Spleen (tissue), 11 donors: ENCODE data around the gene FSTL4. TPM values are rescaled to one million over a fixed set of nuclear protein-coding genes. Genes with fewer than 3 reads are reported as not detected.

Experiments
- DNase-seq: peaks from one replicate; pipeline ENCODE4 v3.0.0-alpha.2; 2020
- H3K27ac ChIP-seq, 8 donors: fragments of 200-600 bp; sonication (generic) in 7 of 8; 1 replicate in 4 of 8; 2 replicates in 4 of 8; pipeline versions ENCODE4 v1.5.0 to v1.8.0; 2016 to 2021; ENCODE audit warnings: inconsistent platforms in 4 of 8, mild to moderate bottlenecking in 4 of 8, moderate library complexity in 1 of 8
- H3K27me3 ChIP-seq, 7 donors: fragments of 200-600 bp; sonication (generic) in 6 of 7; replicated peaks in 1 of 7; 1 replicate in 4 of 7; 2 replicates in 3 of 7; pipeline versions ENCODE4 v1.5.0 to v1.8.0; 2016 to 2021; ENCODE audit warnings: inconsistent platforms in 3 of 7, mild to moderate bottlenecking in 1 of 7
- H3K36me3 ChIP-seq, 6 donors: fragments of 200-600 bp; sonication (generic) in 5 of 6; 1 replicate in 4 of 6; 2 replicates in 2 of 6; pipeline versions ENCODE4 v1.5.0 to v1.8.0; 2016 to 2021; ENCODE audit warnings: inconsistent platforms in 2 of 6
- H3K4me1 ChIP-seq, 6 donors: fragments of 200-600 bp; sonication (generic) in 5 of 6; 1 replicate in 3 of 6; 2 replicates in 3 of 6; pipeline versions ENCODE4 v1.5.0 to v1.8.0; 2016 to 2021; ENCODE audit warnings: inconsistent platforms in 3 of 6
- H3K4me3 ChIP-seq, 8 donors: fragments of 200-600 bp; sonication (generic) in 7 of 8; 1 replicate in 4 of 8; 2 replicates in 4 of 8; pipeline versions ENCODE4 v1.5.0 to v1.8.0; 2016 to 2021; ENCODE audit warnings: inconsistent platforms in 4 of 8, mild to moderate bottlenecking in 4 of 8, moderate library complexity in 2 of 8
- H3K9me3 ChIP-seq, 8 donors: fragments of 200-600 bp; sonication (generic) in 7 of 8; 1 replicate in 4 of 8; 2 replicates in 4 of 8; pipeline versions ENCODE4 v1.5.0 to v1.8.0; 2016 to 2021; ENCODE audit warnings: inconsistent platforms in 4 of 8
- CTCF ChIP-seq, 11 experiments: fragments of 200-600 bp in 7 of 11; fragments of 450-650 bp in 4 of 11; sonication (generic) in 4 of 11; IDR thresholded peaks in 8 of 11; conservative IDR thresholded peaks in 3 of 11; 1 replicate in 7 of 11; 2 replicates in 4 of 11; pipeline versions ENCODE4 v1.4.0 to v1.8.0; 2016 to 2021; ENCODE audit warnings: antibody characterized with exemption in 11 of 11, inconsistent platforms in 4 of 11, mild to moderate bottlenecking in 1 of 11
- POLR2A ChIP-seq, 3 donors: fragments of 450-650 bp; IDR thresholded peaks; one replicate each; pipeline ENCODE4 v1.5.1; 2017; ENCODE audit warnings: antibody characterized with exemption in 3 of 3, mild to moderate bottlenecking in 1 of 3
- POLR2AphosphoS5 ChIP-seq, 3 donors: sonication (generic); formaldehyde crosslinking; IDR thresholded peaks; one replicate each; pipeline ENCODE4 v1.5.1; 2017; ENCODE audit warnings: antibody characterized with exemption in 3 of 3
- WGBS, 5 donors: extraction: QIAGEN DNeasy Blood & Tissue Kit in 3 of 5; methylation state at CpG; one replicate each; pipeline versions ENCODE4 v1.1.5 to v1.1.7; 2013 to 2018; 5-methylcytosine and 5-hydroxymethylcytosine counted together
- intact Hi-C: fragments of 100-400 bp; cut with DNase I; formaldehyde crosslinking; loops from one replicate; pipeline ENCODE4 v1.15.0; 2023; ENCODE audit warnings: low total_unique reads
- polyA plus RNA-seq, 3 donors: library from polyadenylated mRNA; stranded (reverse); fragments of 200-250 nt; gene quantifications; one replicate each; pipeline ENCODE4 v1.2.1, GENCODE V29; 2013
- total RNA-seq, 7 donors: library from RNA; depleted of rRNA in 3 of 7; stranded (reverse); fragments of >200 nt in 3 of 7; fragmentation: NEBNext Ultra II Directional in 4 of 7; extraction: Animal tissue kit (Norgen Biotek cat#: 25700) in 4 of 7; gene quantifications; one replicate each; pipeline versions ENCODE4 v1.1.0 to v1.2.1, GENCODE V29; 2016 to 2021
- donor health status: healthy with polysubstance abuse.
- donor health status: DM: no; HTN: no; CAD: no; lungs with moderate emphysema.
- donor health status: DM: no; HTN: no; CAD: no.
- donor health status: Bipolar disorder and iron deficiency.
- donor health status: healthy.
- donor health status: DM: no; HTN: no; CAD: no.
- donor health status: DM: yes; HTN: yes; CAD: no.

Gene FSTL4
- total and polyA plus RNA-seq, 10 donors, result under 0.01 to 1.0 (median 0.37) TPM; not detected in 4

GRCh38 chr5:133400831-133401351 lies 211.4 kb downstream of the FSTL4 start:
- 80 to 95% (median 83%) methylated on average over 4 to 10 of the region's 10 CpGs for WGBS, 5 donors
- Histone ChIP-seq H3K27ac (no peak overlapping the region), H3K9me3 (no peaks in the 10 kb centered on the region), H3K4me3 (no peak overlapping the region), H3K36me3 (no peaks in the 10 kb centered on the region), H3K27me3 (no peaks in the 10 kb centered on the region), H3K4me1 (peaks cover 0 to 31% (median 7%) of the 10 kb centered on the region in 6 donors)
- intact Hi-C loops, result no loop called here
- peak; percentile 59 for DNase-seq
- TF ChIP-seq POLR2AphosphoS5 (IDR thresholded peaks at IDR 0.05), result no peak
- no peak for TF ChIP-seq POLR2A (IDR thresholded peaks at IDR 0.05)
- TF ChIP-seq CTCF (IDR thresholded peaks at IDR 0.05 in 8 of 11, conservative IDR thresholded peaks at IDR 0.05 in 3 of 11), result no peak

- intact Hi-C loops, result no loop called here
- no peak overlapping the region for H3K27ac ChIP-seq
- peaks cover 0 to 31% (median 7%) of the 10 kb centered on the region in 6 donors for H3K4me1 ChIP-seq
- WGBS, 5 donors, result 92 to 100% (median 95%) methylated on average over 3 of the region's 3 CpGs
- peaks cover 0 to under 1% (median 0%) of the 10 kb centered on the region in 8 donors for H3K9me3 ChIP-seq
- peak; percentile 46 for DNase-seq
- TF ChIP-seq CTCF (IDR thresholded peaks at IDR 0.05 in 8 of 11, conservative IDR thresholded peaks at IDR 0.05 in 3 of 11) (no peak), POLR2A (IDR thresholded peaks at IDR 0.05) (no peak), POLR2AphosphoS5 (IDR thresholded peaks at IDR 0.05) (no peak)
- H3K27me3 ChIP-seq, result no peaks in the 10 kb centered on the region
- no peak overlapping the region for H3K4me3 ChIP-seq
- no peaks in the 10 kb centered on the region for H3K36me3 ChIP-seq
Observed at GRCh38 chr5:133400120-133400519, 212.2 kb downstream of the FSTL4 start.

- WGBS, 5 donors, result 70 to 89% (median 82%) methylated on average over 9 to 10 of the region's 10 CpGs
- no peak overlapping the region for H3K27ac ChIP-seq
- intact Hi-C loops, result no loop called here
Observed at GRCh38 chr5:133399247-133399891, 213.0 kb downstream of the FSTL4 start.

More at GRCh38 chr5:133399247-133399891, 213.0 kb downstream of the FSTL4 start:
- no peak for DNase-seq
- H3K36me3 ChIP-seq, result no peaks in the 10 kb centered on the region
- no peak for TF ChIP-seq POLR2A (IDR thresholded peaks at IDR 0.05)
- no peak for TF ChIP-seq POLR2AphosphoS5 (IDR thresholded peaks at IDR 0.05)
- TF ChIP-seq CTCF (IDR thresholded peaks at IDR 0.05 in 8 of 11, conservative IDR thresholded peaks at IDR 0.05 in 3 of 11), result no peak
- no peaks in the 10 kb centered on the region for H3K27me3 ChIP-seq
- peaks cover 0 to 31% (median 7%) of the 10 kb centered on the region in 6 donors for H3K4me1 ChIP-seq
- peaks cover 0 to 7% (median 0%) of the 10 kb centered on the region in 8 donors for H3K9me3 ChIP-seq
- H3K4me3 ChIP-seq, result no peak overlapping the region
